ENCODE measurements around the gene ZNF367. TPM values are rescaled to one million over a fixed set of nuclear protein-coding genes. Genes with fewer than 3 reads are reported as not detected.
"Not testable (repeated sequence)": the region's sequence is repeated elsewhere in the genome, so short reads cannot be mapped to it uniquely, and the experiment has no call there.

Gene ZNF367
- polyA plus RNA-seq, 1 donor from 2014 or later: 2.0 TPM

GRCh38 chr9:96376891-96377874 lies 41.0 kb downstream of the ZNF367 start:
- Histone ChIP-seq H3K27me3 (ENCODE audit: insufficient read depth, low read depth, low read length) (peaks cover 1% of the 10 kb centered on the region), H3K27ac (ENCODE audit: low read length) (no peak overlapping the region), H3K36me3 (ENCODE audit: insufficient read depth, low read length) (no peaks in the 10 kb centered on the region), H3K9me3 (ENCODE audit: low read length) (no peaks in the 10 kb centered on the region), H3F3A (ENCODE audit: insufficient read depth, low read length, poor library complexity, severe bottlenecking) (no peaks in the 10 kb centered on the region), H3K79me2 (replicated peaks; ENCODE audit: insufficient read depth, low read length) (no peaks in the 10 kb centered on the region), H3K4me3 (ENCODE audit: low read length) (no peak overlapping the region), H2AFZ (ENCODE audit: low read depth, low read length) (no peak overlapping the region), H3K4me2 (ENCODE audit: low read length) (no peak overlapping the region), H3K9me2 (ENCODE audit: insufficient read depth, low read length) (no peaks in the 10 kb centered on the region), H4K20me1 (ENCODE audit: insufficient read depth) (no peaks in the 10 kb centered on the region), H3K9ac (ENCODE audit: low read length) (no peak overlapping the region)
- TF ChIP-seq EZH2 (IDR thresholded peaks at IDR 0.05; ENCODE audit: borderline replicate concordance, insufficient read depth, low read length, poor library complexity, severe bottlenecking) (no peak), REST (IDR thresholded peaks at IDR 0.05; ENCODE audit: borderline replicate concordance) (no peak), CTCF (IDR thresholded peaks at IDR 0.05; ENCODE audit: poor library complexity, severe bottlenecking) (no peak), MXI1 (conservative IDR thresholded peaks at IDR 0.05; ENCODE audit: poor library complexity, severe bottlenecking) (no peak), SMC3 (conservative IDR thresholded peaks at IDR 0.05; ENCODE audit: poor library complexity) (no peak), RAD21 (conservative IDR thresholded peaks at IDR 0.05) (no peak), EP300 (conservative IDR thresholded peaks at IDR 0.05; ENCODE audit: poor library complexity, severe bottlenecking) (no peak), TAF1 (IDR thresholded peaks at IDR 0.05; ENCODE audit: low read depth) (no peak), POLR2AphosphoS5 (IDR thresholded peaks at IDR 0.05) (no peak)

- not testable (repeated sequence) for H3K36me3 ChIP-seq (ENCODE audit: insufficient read depth, low read length); H3K4me3 ChIP-seq (ENCODE audit: low read length); H3K9me2 ChIP-seq (ENCODE audit: insufficient read depth, low read length); H3K9ac ChIP-seq (ENCODE audit: low read length); H3K4me2 ChIP-seq (ENCODE audit: low read length); H3K27me3 ChIP-seq (ENCODE audit: insufficient read depth, low read depth, low read length); H3F3A ChIP-seq (ENCODE audit: insufficient read depth, low read length, poor library complexity, severe bottlenecking); H3K79me2 ChIP-seq (replicated peaks; ENCODE audit: insufficient read depth, low read length); H2AFZ ChIP-seq (ENCODE audit: low read depth, low read length); H3K27ac ChIP-seq (ENCODE audit: low read length); H3K9me3 ChIP-seq (ENCODE audit: low read length); H4K20me1 ChIP-seq (ENCODE audit: insufficient read depth)
Observed at GRCh38 chr9:96375507-96375906, 42.7 kb downstream of the ZNF367 start.
